H1 (cell line): ENCODE results near the gene PSMA5. TPM values are rescaled to one million over a fixed set of nuclear protein-coding genes. Genes with fewer than 3 reads are reported as not detected.
A peak's percentile ranks its signal among the peaks of the same experiment; 100 is the strongest.

Source experiments
- CTCF ChIA-PET: fragments of 300-600 bp; sonication (Branson Sonifier 250); formaldehyde crosslinking; loops from one replicate; lab custom pipeline; 2021; ENCODE audit not compliant: partially characterized antibody; lab: Charles Lee
- POLR2A ChIA-PET: fragments of 300-600 bp; sonication (Branson Sonifier 250); formaldehyde crosslinking; loops from one replicate; lab custom pipeline; 2021; ENCODE audit warnings: inconsistent platforms; ENCODE audit not compliant: partially characterized antibody; lab: Charles Lee
- DNase-seq, 2 experiments: peaks; one replicate each; pipeline versions ENCODE4 v3.0.0 to v3.0.0-alpha.2; 2010 to 2022; ENCODE audit warnings: low spot score in 2 of 2, low read depth in 1 of 2, mixed read lengths in 1 of 2
- FAIRE-seq: peaks from 2 replicates; lab custom pipeline; 2011; peaks lifted over from hg19 to GRCh38; lab: Jason Lieb, UNC
- H2AFZ ChIP-seq: 2 replicates; pipeline ENCODE4 v1.8.1; 2012; ENCODE audit warnings: low read length, inconsistent platforms
- H2AK5ac ChIP-seq: 2 replicates; pipeline ENCODE4 v1.6.1; 2013; ENCODE audit warnings: low read depth, low read length
- H2BK120ac ChIP-seq: replicated peaks from 2 replicates; pipeline ENCODE3; 2013; ENCODE audit warnings: low read depth, low read length, inconsistent platforms
- H2BK12ac ChIP-seq: 2 replicates; pipeline ENCODE4 v1.6.1; 2013; ENCODE audit warnings: low read depth, low read length
- H2BK15ac ChIP-seq: 2 replicates; pipeline ENCODE4 v1.6.1; 2013; ENCODE audit warnings: low read length
- H2BK20ac ChIP-seq: 2 replicates; pipeline ENCODE4 v1.6.1; 2013; ENCODE audit warnings: low read length
- H2BK5ac ChIP-seq: 2 replicates; pipeline ENCODE4 v1.6.1; 2013; ENCODE audit warnings: low read depth, low read length
- H3K14ac ChIP-seq: 2 replicates; pipeline ENCODE4 v1.6.1; 2013; ENCODE audit warnings: inconsistent platforms; ENCODE audit not compliant: insufficient read length
- H3K18ac ChIP-seq: 2 replicates; pipeline ENCODE4 v1.6.1; 2013; ENCODE audit warnings: low read length; ENCODE audit errors: extremely low read depth
- H3K23ac ChIP-seq: 2 replicates; pipeline ENCODE4 v1.6.1; 2013; ENCODE audit warnings: inconsistent platforms; ENCODE audit not compliant: insufficient read length
- H3K23me2 ChIP-seq: 2 replicates; pipeline ENCODE4 v1.6.1; 2013; ENCODE audit warnings: low read depth, low read length
- H3K27ac ChIP-seq: 2 replicates; pipeline ENCODE4 v1.6.1; 2011; ENCODE audit warnings: low read depth, low read length, inconsistent platforms
- H3K27me3 ChIP-seq, 4 experiments: replicated peaks in 1 of 4; 1 replicate in 1 of 4; 2 replicates in 3 of 4; pipeline versions ENCODE4 v1.6.1 to v1.8.1; 2011 to 2013; ENCODE audit warnings: low read length in 3 of 4, mild to moderate bottlenecking in 3 of 4, inconsistent platforms in 2 of 4, mixed read lengths in 2 of 4, moderate library complexity in 1 of 4; ENCODE audit not compliant: control insufficient read depth in 3 of 4, insufficient read depth in 3 of 4; ENCODE audit errors: extremely low read depth in 1 of 4
- H3K36me3 ChIP-seq, 4 experiments: 2 replicates each; pipeline versions ENCODE4 v1.6.1 to v1.8.1; 2011 to 2013; ENCODE audit warnings: mild to moderate bottlenecking in 4 of 4, low read length in 3 of 4, moderate library complexity in 2 of 4, control low read depth in 1 of 4, inconsistent platforms in 1 of 4; ENCODE audit not compliant: insufficient read depth in 4 of 4, control insufficient read depth in 2 of 4
- H3K4ac ChIP-seq: replicated peaks from 2 replicates; pipeline ENCODE3; 2013; ENCODE audit warnings: low read length, low read depth, mixed read lengths, inconsistent platforms; ENCODE audit not compliant: insufficient read length
- H3K4me1 ChIP-seq, 4 experiments: replicated peaks in 1 of 4; 1 replicate in 1 of 4; 2 replicates in 3 of 4; pipeline versions ENCODE4 v1.6.1 to v1.8.1; 2011 to 2013; ENCODE audit warnings: low read length in 3 of 4, inconsistent platforms in 2 of 4, mixed read lengths in 1 of 4; ENCODE audit not compliant: insufficient read depth in 4 of 4, control insufficient read depth in 3 of 4
- H3K4me2 ChIP-seq, 2 experiments: 2 replicates each; pipeline versions ENCODE4 v1.6.1 to v1.8.1; 2011 to 2013; ENCODE audit warnings: low read depth in 2 of 2, low read length in 2 of 2, control low read depth in 1 of 2, inconsistent platforms in 1 of 2, mild to moderate bottlenecking in 1 of 2; ENCODE audit not compliant: insufficient read depth in 1 of 2
- H3K4me3 ChIP-seq, 4 experiments: fragments of 200-600, 300-600 bp in 1 of 4; sonication (generic), shearing (Covaris generic), sonication (Bioruptor Twin) in 1 of 4; 2 replicates each; pipeline versions ENCODE4 v1.5.1 to v1.8.1; 2011 to 2016; ENCODE audit warnings: low read length in 4 of 4, low read depth in 3 of 4, control low read depth in 2 of 4, inconsistent platforms in 2 of 4, mild to moderate bottlenecking in 2 of 4, mixed read lengths in 1 of 4, moderate library complexity in 1 of 4; ENCODE audit not compliant: insufficient read depth in 2 of 4; ENCODE audit errors: extremely low read depth in 1 of 4
- H3K56ac ChIP-seq: replicated peaks from 2 replicates; pipeline ENCODE3; 2013; ENCODE audit warnings: low read depth, mild to moderate bottlenecking, mixed read lengths, low read length, inconsistent platforms; ENCODE audit not compliant: insufficient read length
- H3K79me1 ChIP-seq: 2 replicates; pipeline ENCODE4 v1.6.1; 2013; ENCODE audit warnings: low read depth, low read length, control low read depth
- H3K79me2 ChIP-seq, 2 experiments: 2 replicates each; pipeline versions ENCODE4 v1.6.1 to v1.8.1; 2012 to 2013; ENCODE audit warnings: low read length in 2 of 2, mild to moderate bottlenecking in 2 of 2, inconsistent platforms in 1 of 2; ENCODE audit not compliant: insufficient read depth in 2 of 2, control insufficient read depth in 1 of 2
- H3K9ac ChIP-seq, 4 experiments: replicated peaks in 1 of 4; 1 replicate in 1 of 4; 2 replicates in 3 of 4; pipeline versions ENCODE4 v1.6.1 to v1.8.1; 2011 to 2013; ENCODE audit warnings: low read depth in 3 of 4, low read length in 3 of 4, control low read depth in 2 of 4, mild to moderate bottlenecking in 2 of 4, moderate library complexity in 2 of 4, inconsistent platforms in 1 of 4; ENCODE audit errors: extremely low read depth in 1 of 4
- H3K9me3 ChIP-seq, 2 experiments: 2 replicates each; pipeline versions ENCODE4 v1.6.1 to v1.8.1; 2012 to 2013; ENCODE audit warnings: mild to moderate bottlenecking in 2 of 2, moderate library complexity in 2 of 2, control low read depth in 1 of 2, inconsistent platforms in 1 of 2, low read depth in 1 of 2, low read length in 1 of 2, mixed read lengths in 1 of 2; ENCODE audit not compliant: insufficient read depth in 2 of 2
- H4K20me1 ChIP-seq, 2 experiments: replicated peaks in 1 of 2; 2 replicates each; pipeline versions ENCODE3 to v1.8.1; 2011 to 2013; ENCODE audit warnings: inconsistent platforms in 2 of 2, low read length in 2 of 2, mild to moderate bottlenecking in 1 of 2; ENCODE audit not compliant: insufficient read depth in 2 of 2, control insufficient read depth in 1 of 2
- H4K5ac ChIP-seq: 2 replicates; pipeline ENCODE4 v1.6.1; 2013; ENCODE audit warnings: low read length, low read depth, mixed read lengths, inconsistent platforms; ENCODE audit not compliant: insufficient read length
- H4K8ac ChIP-seq: 2 replicates; pipeline ENCODE4 v1.8.0; 2013; ENCODE audit warnings: mild to moderate bottlenecking, moderate library complexity, low read length, inconsistent platforms; ENCODE audit not compliant: insufficient read depth; ENCODE audit errors: extremely low read depth
- H4K91ac ChIP-seq: replicated peaks from 2 replicates; pipeline ENCODE3; 2013; ENCODE audit warnings: low read length, mixed read lengths, inconsistent platforms; ENCODE audit not compliant: insufficient read length
- SAP30 ChIP-seq: fragments of 300-600 bp; sonication (generic); IDR thresholded peaks from 2 replicates; pipeline ENCODE4 v1.7.1; 2012; ENCODE audit warnings: low read length, moderate library complexity, mild to moderate bottlenecking, inconsistent platforms; ENCODE audit not compliant: insufficient read depth, insufficient replicate concordance
- WGBS, 2 experiments: shearing (Covaris generic) in 1 of 2; methylation state at CpG; one replicate each; pipeline versions ENCODE4 v1.1.6 to v1.1.7; 2013 to 2015; ENCODE audit warnings: low lambda C conversion rate in 2 of 2, mixed read lengths in 2 of 2, inconsistent platforms in 1 of 2, low coverage in 1 of 2, missing lambda C conversion rate in 1 of 2; ENCODE audit not compliant: insufficient replicate concordance in 2 of 2, insufficient coverage in 1 of 2, insufficient read length in 1 of 2; ENCODE audit errors: extremely low coverage in 1 of 2, missing lambda C conversion rate in 1 of 2; 5-methylcytosine and 5-hydroxymethylcytosine counted together
- polyA plus RNA-seq, 7 experiments: library from polyadenylated mRNA; depleted of rRNA in 3 of 7; stranded (reverse) in 5 of 7; unstranded in 2 of 7; fragments of >200 nt in 5 of 7; fragments of 200-250 nt in 2 of 7; gene quantifications; 1 replicate in 5 of 7; 2 replicates in 1 of 7; 4 replicates in 1 of 7; pipeline versions ENCODE4 v1.2.1 to v1.2.3, GENCODE V29; 2011 to 2013; ENCODE audit warnings: missing spikeins in 2 of 7, mixed read lengths in 2 of 7
- total RNA-seq: library from RNA; stranded (reverse); fragmentation: NEBNext Ultra II Directional; extraction: Animal tissue kit (Norgen Biotek cat#: 25700); gene quantifications from 2 replicates; pipeline ENCODE4 v1.2.1, GENCODE V29; 2021

Gene PSMA5
- total and polyA plus RNA-seq, 2 of the 8 experiments (the other 6 are each of a cell fraction or from before 2014, with no cell fraction given) = 140 to 166 TPM

GRCh38 chr1:109373126-109373525, 53.1 kb downstream of the PSMA5 start:
- Histone ChIP-seq H4K91ac (no peak overlapping the region), H2BK20ac (no peak overlapping the region), H3K79me1 (peaks cover 2% of the 10 kb centered on the region), H4K20me1 (peaks cover 0 to 8% of the 10 kb centered on the region in 2 experiments), H4K8ac (no peak overlapping the region; the same call in 1 of the 2 replicates), H3K18ac (no peak overlapping the region), H3K9ac (no peak overlapping the region), H3K9me3 (no peaks in the 10 kb centered on the region), H3K4ac (no peak overlapping the region), H3K27me3 (no peaks in the 10 kb centered on the region), H2BK12ac (no peak overlapping the region), H2BK15ac (no peak overlapping the region), H3K4me1 (peaks cover 0 to 10% (median 2%) of the 10 kb centered on the region in 4 experiments; a peak in 3 of 7 replicates), H2AFZ (no peak overlapping the region), H3K14ac (no peak overlapping the region), H3K27ac (no peak overlapping the region), H3K23ac (no peak overlapping the region), H2BK120ac (no peak overlapping the region), H3K79me2 (peaks cover 7 to 65% of the 10 kb centered on the region in 2 experiments; a peak in 3 of 4 replicates), H3K23me2 (no peaks in the 10 kb centered on the region; the same call in 1 of the 2 replicates), H3K4me2 (no peak overlapping the region), H3K36me3 (no peaks in the 10 kb centered on the region), H4K5ac (no peak overlapping the region), H2BK5ac (0 out of 2 replicates have a peak overlapping the region, but pooled peaks have one; percentile 56), H3K56ac (no peak overlapping the region), H3K4me3 (no peak overlapping the region), H2AK5ac (no peak overlapping the region)
- ChIA-PET CTCF (interaction anchor here (0.8 to 1.7 kb wide), 6 partner anchors 9 to 109 kb away, joined by 3 to 6 read pairs (median 3); no protein-coding TSS in a partner anchor), POLR2A (interaction anchor here (0.7 to 1.8 kb wide), 4 partner anchors 10 to 354 kb away, joined by 3 to 6 read pairs (median 3); no protein-coding TSS in a partner anchor)
- no peak for TF ChIP-seq SAP30
- 83% methylated on average over 5 of the region's 5 CpGs; no CpG with 5 or more reads in 1 of the 2 experiments for WGBS, 2 experiments
- DNase-seq = no peak
- no peak for FAIRE-seq
